ENCODE measurements around the gene RNF135.
"Not testable (repeated sequence)": the region's sequence is repeated elsewhere in the genome, so short reads cannot be mapped to it uniquely, and the experiment has no call there.

RNF135 gene

DNA sequence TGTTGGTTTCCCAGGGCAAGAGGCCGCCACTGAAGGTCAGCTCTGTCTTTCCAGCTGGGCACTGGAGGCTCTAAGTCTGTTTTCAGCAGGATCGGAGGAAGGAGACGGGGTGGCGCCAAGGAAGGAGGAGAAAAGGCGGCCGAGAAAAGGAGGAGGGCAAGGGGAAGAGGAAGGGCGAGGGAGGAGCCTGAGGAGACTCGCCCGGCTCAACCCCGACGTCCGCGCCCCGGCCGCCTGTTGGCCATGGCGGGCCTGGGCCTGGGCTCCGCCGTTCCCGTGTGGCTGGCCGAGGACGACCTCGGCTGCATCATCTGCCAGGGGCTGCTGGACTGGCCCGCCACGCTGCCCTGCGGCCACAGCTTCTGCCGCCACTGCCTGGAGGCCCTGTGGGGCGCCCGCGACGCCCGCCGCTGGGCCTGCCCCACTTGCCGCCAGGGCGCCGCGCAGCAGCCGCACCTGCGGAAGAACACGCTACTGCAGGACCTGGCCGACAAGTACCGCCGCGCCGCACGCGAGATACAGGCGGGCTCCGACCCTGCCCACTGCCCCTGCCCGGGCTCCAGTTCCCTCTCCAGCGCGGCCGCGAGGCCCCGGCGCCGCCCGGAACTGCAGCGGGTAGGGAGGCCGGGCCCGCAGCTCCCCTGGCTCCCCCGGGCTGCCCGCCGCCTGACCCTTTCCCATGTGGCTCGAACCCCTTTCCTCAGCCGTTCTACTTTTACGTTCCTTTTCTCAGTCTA, at the start of gene RNF135:
TSS of gene RNF135 (plus strand) at position 209 of the 737 bp plus-strand sequence. CDS start at position 244, 35 bp downstream.
- DNase-seq (ENCODE audit: low read depth, low spot score), result peak; percentile 52
- no peak within 1 kb of the TSS for H3K27ac ChIP-seq (ENCODE audit: low read length)
- no peaks in the 10 kb centered on the region for H3K27me3 ChIP-seq (ENCODE audit: control insufficient read depth, insufficient read depth, low read length)
- WGBS (ENCODE audit: insufficient coverage, insufficient read length), result no CpG with 5 or more reads among the region's 66 CpGs
- H3K9me3 ChIP-seq (ENCODE audit: control insufficient read depth, insufficient read depth, low read length), result no peaks in the 10 kb centered on the region
- H3K4me3 ChIP-seq (ENCODE audit: low read length), result peak within 1 kb of the TSS; percentile 66; the same call in 1 of the 2 replicates
- no peaks in the 10 kb centered on the region for H3K36me3 ChIP-seq (ENCODE audit: control insufficient read depth, insufficient read depth, low read length)
- H3K4me1 ChIP-seq (ENCODE audit: control insufficient read depth, insufficient read depth, low read length), result no peaks in the 10 kb centered on the region; the same call in 1 of the 2 replicates

- H3K4me1 ChIP-seq (ENCODE audit: control insufficient read depth, insufficient read depth, low read length), result peaks cover 4% of the 10 kb centered on the region; the same call in 1 of the 2 replicates
- no peaks in the 10 kb centered on the region for H3K9me3 ChIP-seq (ENCODE audit: control insufficient read depth, insufficient read depth, low read length)
- WGBS (ENCODE audit: insufficient coverage, insufficient read length), result no CpG with 5 or more reads among the region's 60 CpGs
- DNase-seq (ENCODE audit: low read depth, low spot score), result no peak
- H3K4me3 ChIP-seq (ENCODE audit: low read length), result peak within 1 kb of the TSS; percentile 45; the same call in 1 of the 2 replicates
- H3K27ac ChIP-seq (ENCODE audit: low read length), result no peak within 1 kb of the TSS
- H3K36me3 ChIP-seq (ENCODE audit: control insufficient read depth, insufficient read depth, low read length), result no peaks in the 10 kb centered on the region
- H3K27me3 ChIP-seq (ENCODE audit: control insufficient read depth, insufficient read depth, low read length), result peaks cover 25% of the 10 kb centered on the region
Measured at GRCh38 chr17:30921544-30922196, 49.2 kb upstream of the RNF135 start, which contains the start of gene ADAP2. Gene ADAP2 (plus strand): TSS chr17:30921945. CDS start chr17:30922015, 70 bp downstream.

GRCh38 chr17:30922235-30923030, 48.4 kb upstream of the RNF135 start:
- WGBS (ENCODE audit: insufficient coverage, insufficient read length), result no CpG with 5 or more reads among the region's 66 CpGs
- Histone ChIP-seq H3K4me3 (ENCODE audit: low read length) (peak overlapping the region; percentile 45; the same call in 1 of the 2 replicates), H3K9me3 (ENCODE audit: control insufficient read depth, insufficient read depth, low read length) (no peaks in the 10 kb centered on the region), H3K4me1 (ENCODE audit: control insufficient read depth, insufficient read depth, low read length) (peaks cover 4% of the 10 kb centered on the region; the same call in 1 of the 2 replicates), H3K36me3 (ENCODE audit: control insufficient read depth, insufficient read depth, low read length) (no peaks in the 10 kb centered on the region), H3K27me3 (ENCODE audit: control insufficient read depth, insufficient read depth, low read length) (peaks cover 25% of the 10 kb centered on the region), H3K27ac (ENCODE audit: low read length) (no peak overlapping the region)
- DNase-seq (ENCODE audit: low read depth, low spot score), result no peak

GRCh38 chr17:30924341-30924740, 46.5 kb upstream of the RNF135 start:
- H3K36me3 ChIP-seq (ENCODE audit: control insufficient read depth, insufficient read depth, low read length), result no peaks in the 10 kb centered on the region
- WGBS (ENCODE audit: insufficient coverage, insufficient read length), result no CpG with 5 or more reads among the region's 2 CpGs
- peaks cover 25% of the 10 kb centered on the region for H3K27me3 ChIP-seq (ENCODE audit: control insufficient read depth, insufficient read depth, low read length)
- H3K4me3 ChIP-seq (ENCODE audit: low read length), result no peak overlapping the region
- no peaks in the 10 kb centered on the region for H3K9me3 ChIP-seq (ENCODE audit: control insufficient read depth, insufficient read depth, low read length)
- DNase-seq (ENCODE audit: low read depth, low spot score), result no peak
- H3K4me1 ChIP-seq (ENCODE audit: control insufficient read depth, insufficient read depth, low read length), result peaks cover 4% of the 10 kb centered on the region; the same call in 1 of the 2 replicates
- no peak overlapping the region for H3K27ac ChIP-seq (ENCODE audit: low read length)

DNA sequence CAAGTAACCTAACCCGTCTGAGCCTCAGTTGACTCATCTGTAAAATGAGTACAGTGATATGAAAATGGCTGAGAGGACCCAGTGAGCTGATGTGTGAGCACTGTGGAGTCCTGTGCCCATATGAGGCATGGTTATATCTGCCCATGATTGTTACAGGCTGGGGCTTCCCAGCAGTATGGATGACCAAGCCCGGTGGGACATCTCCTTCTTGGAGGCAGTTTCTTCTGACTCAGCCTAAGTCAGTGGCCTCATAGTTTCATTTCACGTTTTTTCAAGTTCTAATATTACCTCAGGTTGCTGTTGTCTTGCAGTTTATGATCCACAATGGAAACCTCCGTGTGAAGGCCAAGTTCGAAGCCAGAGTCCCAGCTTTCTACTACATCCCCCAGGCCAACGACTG, 44.3 kb upstream of the RNF135 start:
- DNase-seq (ENCODE audit: low read depth, low spot score), result no peak
- Histone ChIP-seq H3K9me3 (ENCODE audit: control insufficient read depth, insufficient read depth, low read length) (no peaks in the 10 kb centered on the region), H3K27me3 (ENCODE audit: control insufficient read depth, insufficient read depth, low read length) (peaks cover 18% of the 10 kb centered on the region), H3K4me3 (ENCODE audit: low read length) (no peak overlapping the region), H3K4me1 (ENCODE audit: control insufficient read depth, insufficient read depth, low read length) (peaks cover 2% of the 10 kb centered on the region; the same call in 1 of the 2 replicates), H3K36me3 (ENCODE audit: control insufficient read depth, insufficient read depth, low read length) (no peaks in the 10 kb centered on the region), H3K27ac (ENCODE audit: low read length) (no peak overlapping the region)
- WGBS (ENCODE audit: insufficient coverage, insufficient read length), result no CpG with 5 or more reads among the region's 6 CpGs

DNA sequence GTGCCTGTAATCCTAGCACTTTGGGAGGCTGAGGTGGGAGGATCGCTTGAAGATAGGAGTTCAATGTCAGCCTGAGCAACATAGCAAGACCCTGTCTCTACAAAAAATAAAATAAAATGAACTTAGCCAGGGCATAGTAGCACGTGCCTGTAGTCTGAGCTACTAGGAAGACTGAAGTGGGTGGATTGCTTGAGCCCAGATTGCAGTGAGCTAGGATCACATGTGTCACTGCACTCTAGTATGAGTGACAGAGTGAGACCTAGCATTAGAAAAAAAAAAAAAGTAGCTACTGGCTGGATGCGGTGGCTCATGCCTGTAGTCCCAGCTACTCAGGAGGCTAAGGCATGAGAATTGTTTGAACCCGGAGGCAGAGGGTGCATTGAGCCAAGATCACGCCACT, 43.1 kb upstream of the RNF135 start:
- H3K4me1 ChIP-seq (ENCODE audit: control insufficient read depth, insufficient read depth, low read length), result no peaks in the 10 kb centered on the region
- H3K4me3 ChIP-seq (ENCODE audit: low read length), result no peak overlapping the region
- no CpG with 5 or more reads among the region's 5 CpGs for WGBS (ENCODE audit: insufficient coverage, insufficient read length)
- H3K9me3 ChIP-seq (ENCODE audit: control insufficient read depth, insufficient read depth, low read length), result no peaks in the 10 kb centered on the region
- peaks cover 9% of the 10 kb centered on the region for H3K27me3 ChIP-seq (ENCODE audit: control insufficient read depth, insufficient read depth, low read length)
- no peaks in the 10 kb centered on the region for H3K36me3 ChIP-seq (ENCODE audit: control insufficient read depth, insufficient read depth, low read length)
- no peak overlapping the region for H3K27ac ChIP-seq (ENCODE audit: low read length)
- DNase-seq (ENCODE audit: low read depth, low spot score), result no peak

GRCh38 chr17:30928584-30928983, 42.3 kb upstream of the RNF135 start:
- no peaks in the 10 kb centered on the region for H3K9me3 ChIP-seq (ENCODE audit: control insufficient read depth, insufficient read depth, low read length)
- no peaks in the 10 kb centered on the region; the same call in 1 of the 2 replicates for H3K36me3 ChIP-seq (ENCODE audit: control insufficient read depth, insufficient read depth, low read length)
- no peak for DNase-seq (ENCODE audit: low read depth, low spot score)
- H3K4me3 ChIP-seq (ENCODE audit: low read length), result no peak overlapping the region
- H3K27me3 ChIP-seq (ENCODE audit: control insufficient read depth, insufficient read depth, low read length), result peaks cover 2% of the 10 kb centered on the region; the same call in 1 of the 2 replicates
- no peaks in the 10 kb centered on the region for H3K4me1 ChIP-seq (ENCODE audit: control insufficient read depth, insufficient read depth, low read length)
- no CpG with 5 or more reads among the region's 3 CpGs for WGBS (ENCODE audit: insufficient coverage, insufficient read length)
- no peak overlapping the region for H3K27ac ChIP-seq (ENCODE audit: low read length)

DNA sequence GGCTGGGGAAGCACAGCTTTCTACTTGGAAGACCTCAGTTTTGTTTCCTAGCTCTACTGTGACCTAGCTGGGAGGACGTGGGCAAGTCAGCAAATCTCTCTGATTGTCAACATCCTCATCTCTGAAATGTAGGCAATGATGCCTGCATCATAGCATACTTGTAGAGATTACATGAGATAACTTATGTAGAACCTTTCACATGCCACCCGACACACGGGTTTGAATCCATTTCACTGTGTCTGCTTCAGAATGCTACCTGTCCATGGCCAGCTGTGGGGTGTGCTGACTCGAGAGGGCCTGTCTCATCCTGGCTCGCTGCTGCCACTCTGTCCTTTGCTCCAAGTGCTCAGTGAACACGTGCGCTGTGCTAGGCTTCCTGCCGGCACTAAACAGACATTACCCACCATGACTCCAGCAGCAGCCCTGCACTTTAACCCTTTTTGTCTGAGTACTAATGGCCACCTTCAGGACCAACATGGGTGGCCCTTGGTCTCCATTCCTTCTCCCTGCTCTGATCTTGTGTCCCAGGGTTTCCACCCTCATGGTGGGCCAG, 41.7 kb upstream of the RNF135 start:
- Histone ChIP-seq H3K27ac (ENCODE audit: low read length) (no peak overlapping the region), H3K36me3 (ENCODE audit: control insufficient read depth, insufficient read depth, low read length) (no peaks in the 10 kb centered on the region; the same call in 1 of the 2 replicates), H3K4me3 (ENCODE audit: low read length) (no peak overlapping the region), H3K9me3 (ENCODE audit: control insufficient read depth, insufficient read depth, low read length) (no peaks in the 10 kb centered on the region), H3K27me3 (ENCODE audit: control insufficient read depth, insufficient read depth, low read length) (peaks cover 2% of the 10 kb centered on the region; the same call in 1 of the 2 replicates), H3K4me1 (ENCODE audit: control insufficient read depth, insufficient read depth, low read length) (no peaks in the 10 kb centered on the region)
- WGBS (ENCODE audit: insufficient coverage, insufficient read length), result no CpG with 5 or more reads among the region's 8 CpGs
- no peak for DNase-seq (ENCODE audit: low read depth, low spot score)

DNA sequence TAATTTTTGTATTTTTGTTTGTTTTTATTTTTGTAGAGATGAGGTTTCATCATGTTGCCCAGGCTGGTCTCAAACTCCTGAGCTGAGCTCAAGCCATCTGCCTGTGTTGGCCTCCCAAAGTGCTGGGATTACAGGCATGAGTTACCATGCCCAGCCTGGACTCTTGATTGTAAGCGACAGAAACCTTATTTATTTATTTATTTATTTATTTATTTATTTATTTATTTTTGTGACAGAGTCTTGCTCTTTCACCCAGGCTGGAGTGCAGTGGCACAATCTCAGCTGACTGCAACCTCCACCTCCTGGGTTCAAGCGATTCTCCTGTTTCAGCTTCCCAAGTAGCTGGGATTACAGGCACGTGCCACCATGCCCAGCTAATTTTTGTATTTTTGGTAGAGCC, 41.0 kb upstream of the RNF135 start:
- not testable (repeated sequence) for H3K36me3 ChIP-seq (ENCODE audit: control insufficient read depth, insufficient read depth, low read length); H3K9me3 ChIP-seq (ENCODE audit: control insufficient read depth, insufficient read depth, low read length)
- no CpG with 5 or more reads among the region's 3 CpGs for WGBS (ENCODE audit: insufficient coverage, insufficient read length)

DNA sequence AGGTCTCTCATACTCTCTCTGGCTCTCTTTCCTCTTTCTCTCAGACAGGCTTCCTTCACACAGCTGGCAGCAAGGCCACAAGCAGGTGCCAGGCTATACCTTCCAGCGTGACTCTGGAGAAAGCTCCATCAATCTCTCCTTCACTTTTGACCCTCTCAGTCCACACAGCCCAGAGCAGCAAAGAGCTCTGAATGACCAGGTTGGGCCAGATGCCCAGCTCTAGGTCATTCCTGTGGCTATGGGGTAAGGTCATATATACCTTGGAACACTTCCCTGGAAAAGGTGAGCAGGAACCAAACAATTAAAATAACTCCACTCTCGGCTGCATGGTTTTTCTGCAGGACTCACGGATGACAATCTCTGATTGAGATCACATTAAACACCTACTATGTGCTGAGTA, 40.3 kb upstream of the RNF135 start:
- H3K9me3 ChIP-seq (ENCODE audit: control insufficient read depth, insufficient read depth, low read length), result no peaks in the 10 kb centered on the region
- no peak overlapping the region for H3K27ac ChIP-seq (ENCODE audit: low read length)
- no peak for DNase-seq (ENCODE audit: low read depth, low spot score)
- peaks cover 2% of the 10 kb centered on the region; the same call in 1 of the 2 replicates for H3K27me3 ChIP-seq (ENCODE audit: control insufficient read depth, insufficient read depth, low read length)
- no peaks in the 10 kb centered on the region; the same call in 1 of the 2 replicates for H3K36me3 ChIP-seq (ENCODE audit: control insufficient read depth, insufficient read depth, low read length)
- no peaks in the 10 kb centered on the region for H3K4me1 ChIP-seq (ENCODE audit: control insufficient read depth, insufficient read depth, low read length)
- H3K4me3 ChIP-seq (ENCODE audit: low read length), result no peak overlapping the region
- whole genome bisulfite sequencing (ENCODE audit: insufficient coverage, insufficient read length), result no CpG with 5 or more reads among the region's 3 CpGs

More for the DNA sequence above, 41.0 kb upstream of the RNF135 start:
- not testable (repeated sequence) for H3K27me3 ChIP-seq (ENCODE audit: control insufficient read depth, insufficient read depth, low read length); H3K4me3 ChIP-seq (ENCODE audit: low read length); DNase-seq (ENCODE audit: low read depth, low spot score); H3K27ac ChIP-seq (ENCODE audit: low read length); H3K4me1 ChIP-seq (ENCODE audit: control insufficient read depth, insufficient read depth, low read length)
